ENCODE data around the gene PECR.
"Not testable (repeated sequence)": the region's sequence is repeated elsewhere in the genome, so short reads cannot be mapped to it uniquely, and the experiment has no call there.

PECR gene

GRCh38 chr2:216103213-216103612 is 21.6 kb upstream of the PECR start:
- no peak for DNase-seq

DNA sequence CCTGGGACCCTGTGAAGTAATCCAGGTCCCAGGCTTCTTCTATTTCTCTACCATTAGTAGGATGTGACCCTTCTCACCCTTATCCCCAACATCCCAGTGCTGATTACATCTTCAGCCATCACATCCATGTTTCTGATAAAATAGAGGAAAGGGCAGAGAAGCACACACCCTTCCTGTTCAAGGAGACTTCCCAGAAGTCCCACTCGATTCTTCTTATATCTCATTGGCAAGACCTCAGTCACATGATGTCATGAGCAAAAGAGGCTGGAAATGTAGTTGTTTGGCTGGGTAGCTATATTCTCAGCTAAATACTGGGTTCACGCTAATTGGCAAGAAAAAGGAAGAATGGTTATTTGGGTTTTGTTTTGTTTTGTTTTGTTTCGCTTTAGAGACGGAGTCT is 19.5 kb upstream of the PECR start:
- no peak for DNase-seq

DNA sequence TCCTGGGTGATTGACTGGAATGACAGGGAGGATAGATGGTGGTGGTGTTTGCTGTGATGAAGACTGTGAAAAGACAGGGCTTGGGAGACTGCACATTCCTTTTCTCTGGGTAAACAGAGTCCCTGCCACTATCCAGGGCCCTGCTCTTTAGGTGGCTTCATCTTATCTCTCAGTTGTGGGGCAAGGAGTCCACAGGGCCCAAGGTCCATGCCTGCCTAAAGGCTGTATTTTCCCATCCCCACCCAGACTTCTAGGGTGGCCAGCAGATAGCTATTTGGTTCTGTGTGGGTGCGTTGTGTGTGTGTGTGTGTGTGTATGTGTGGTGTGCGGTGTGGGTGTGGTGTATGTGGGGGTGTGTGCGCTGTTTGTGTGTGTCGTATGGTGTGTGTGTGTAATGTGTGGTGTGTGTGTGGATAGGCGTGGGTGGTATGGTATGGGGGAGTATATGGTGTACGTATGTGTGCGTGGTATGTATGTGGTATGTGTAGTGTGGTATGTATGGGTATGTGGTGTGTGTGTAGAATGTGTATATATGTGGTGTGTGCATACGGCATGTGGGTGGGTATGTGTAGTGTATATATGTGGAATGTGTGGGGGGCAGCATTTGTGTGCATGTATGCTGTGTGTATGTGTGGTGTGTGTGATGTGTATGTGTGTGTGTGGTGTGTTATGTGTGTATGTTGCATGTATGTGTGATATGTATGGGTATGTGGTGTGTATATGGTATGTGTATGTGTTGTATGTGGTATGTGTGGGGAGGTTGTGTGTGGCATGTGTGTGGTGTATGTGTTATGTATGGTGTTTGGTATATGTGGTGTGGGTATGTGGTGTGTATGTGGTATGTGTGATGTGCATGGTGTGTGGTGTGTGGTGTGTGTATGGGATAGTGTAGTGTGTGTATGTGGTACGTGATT is 17.1 kb upstream of the PECR start:
- DNase-seq: no peak

DNA sequence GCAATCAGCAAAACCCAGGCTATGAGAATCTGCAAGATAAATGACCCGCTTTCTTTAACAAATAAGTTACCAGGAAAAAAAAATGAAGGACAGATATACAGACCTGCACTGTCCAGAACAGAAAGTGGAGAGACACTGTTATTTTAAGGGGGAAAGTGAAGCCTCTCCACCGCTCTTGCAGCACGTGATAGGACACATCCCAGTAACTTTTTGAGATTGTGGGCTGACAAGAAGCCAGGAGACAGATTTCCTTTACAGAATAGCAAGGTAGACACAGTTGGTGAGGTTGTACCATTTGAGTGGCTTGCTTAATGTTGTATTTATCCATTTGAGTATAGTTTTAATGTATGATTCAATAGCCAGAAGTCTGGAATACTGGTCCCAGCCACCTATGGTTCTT is 13.1 kb upstream of the PECR start:
- no peak for DNase-seq

GRCh38 chr2:216092646-216093045 is 11.0 kb upstream of the PECR start:
- peak; percentile 21 for DNase-seq

GRCh38 chr2:216090369-216090786 is 8.8 kb upstream of the PECR start:
- no peak for DNase-seq

DNA sequence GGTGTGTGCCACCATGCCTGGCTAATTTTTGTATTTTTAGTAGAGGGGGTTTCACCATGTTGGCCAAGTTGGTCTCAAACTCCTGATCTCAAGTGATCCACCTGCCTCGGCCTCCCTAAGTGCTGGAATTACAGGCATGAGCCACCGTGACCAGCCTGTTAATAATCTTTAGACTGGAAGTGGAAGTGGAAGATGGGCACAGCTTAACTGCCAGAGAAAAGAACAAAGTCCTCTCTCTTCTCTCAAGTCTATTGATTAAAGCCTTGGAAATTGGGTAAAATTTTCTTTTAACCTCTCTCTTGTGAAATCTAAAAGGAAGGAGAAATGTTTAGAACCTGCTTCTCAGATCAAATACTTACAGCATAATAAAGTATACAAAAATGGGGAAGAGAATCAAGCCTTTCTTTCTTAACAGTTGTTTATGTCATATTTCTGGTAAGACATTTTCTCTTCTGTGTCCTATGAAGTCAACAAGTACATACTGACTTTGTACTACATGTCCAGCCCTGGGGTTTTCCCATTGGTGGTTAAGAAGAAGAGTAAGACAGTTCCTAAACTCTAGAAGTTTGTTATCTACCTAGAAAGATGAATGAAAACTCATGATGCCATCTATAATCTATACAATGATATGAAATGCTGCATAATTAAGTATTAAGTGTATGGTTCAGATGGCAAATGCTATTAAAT is 4.7 kb upstream of the PECR start:
- DNase-seq: no peak

- no peak for DNase-seq
Measured at GRCh38 chr2:216084547-216084946, 2.9 kb upstream of the PECR start.

DNA sequence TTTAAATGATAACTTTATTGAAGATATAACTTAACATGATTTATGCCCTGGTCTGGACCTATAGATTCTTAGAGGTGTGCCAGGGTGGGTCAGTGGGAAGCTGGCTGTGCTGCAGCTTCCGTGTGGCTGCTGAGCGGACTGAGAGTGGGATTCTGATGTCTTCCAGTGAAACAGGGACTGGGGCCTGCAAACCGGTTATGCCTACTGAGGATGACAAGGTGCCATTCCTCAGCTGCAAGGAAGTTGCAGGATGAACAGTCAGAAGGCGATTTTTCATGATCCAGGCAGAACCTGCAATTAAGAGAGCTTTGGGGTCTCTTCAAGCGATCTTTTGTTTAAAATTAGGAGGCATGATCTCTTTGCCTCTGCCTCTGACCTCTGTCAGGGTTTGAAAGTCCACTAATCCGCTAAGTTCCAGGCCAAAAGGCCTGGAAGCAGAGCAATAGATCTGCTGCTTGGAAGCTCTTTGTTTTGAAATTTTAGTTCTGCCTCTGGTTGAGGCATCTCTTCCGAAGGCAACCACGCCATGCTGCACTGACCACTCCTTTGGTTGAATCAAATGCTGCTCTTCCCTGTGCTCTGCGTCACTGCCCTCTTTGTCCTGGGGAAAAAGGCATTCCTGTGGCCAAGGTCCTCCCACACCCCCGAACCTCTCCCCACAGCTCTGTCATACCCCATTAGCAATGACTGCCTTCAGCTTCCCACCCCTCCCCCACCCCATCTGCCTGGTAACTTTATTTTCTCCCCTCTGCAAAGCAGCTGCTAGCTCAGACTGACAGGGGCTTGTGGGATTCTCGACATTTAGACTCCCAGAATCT is 2.1 kb upstream of the PECR start:
- DNase-seq: peak; percentile 50

DNA sequence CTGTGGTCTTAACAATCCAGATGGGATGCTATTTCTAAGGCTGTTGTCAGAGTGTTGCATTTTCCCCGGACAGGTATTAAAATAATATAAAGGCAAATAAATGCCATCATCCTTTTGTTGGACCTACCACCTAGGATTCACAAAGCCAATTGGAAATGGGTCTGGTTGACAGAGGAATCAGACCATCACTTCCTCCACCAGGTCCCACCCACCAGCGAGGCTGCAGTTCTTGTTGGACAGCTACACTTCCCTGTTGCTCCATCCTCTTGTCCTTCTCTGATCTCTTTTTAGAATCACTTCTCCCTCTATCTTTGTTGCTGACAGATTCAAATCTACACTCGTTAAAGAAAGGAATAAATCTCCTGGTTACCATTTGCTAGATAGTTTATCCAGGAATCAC is 1.2 kb upstream of the PECR start:
- DNase-seq: peak; percentile 42

GRCh38 chr2:216082117-216082711 is 605 bp upstream of the PECR start:
- no peak for DNase-seq

DNA sequence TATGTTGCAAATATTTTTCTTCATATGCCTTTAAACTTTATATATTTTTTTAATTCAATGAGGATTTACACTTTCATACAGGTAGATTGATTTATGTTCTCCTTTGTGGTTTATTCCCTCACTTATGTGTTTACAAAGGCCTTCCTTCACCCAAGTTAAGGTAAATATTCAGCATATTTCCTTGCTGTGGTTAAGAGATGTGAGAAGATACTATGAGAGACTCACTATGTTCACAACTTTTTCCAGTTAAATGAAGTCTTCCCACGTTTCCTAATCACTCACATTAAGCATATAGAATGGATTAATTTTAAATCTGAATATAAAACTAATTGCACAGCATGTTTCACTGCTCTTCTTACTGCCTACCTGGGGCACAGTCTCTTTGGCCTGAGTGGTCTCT is 597 bp downstream of the PECR start:
- no peak for DNase-seq

DNA sequence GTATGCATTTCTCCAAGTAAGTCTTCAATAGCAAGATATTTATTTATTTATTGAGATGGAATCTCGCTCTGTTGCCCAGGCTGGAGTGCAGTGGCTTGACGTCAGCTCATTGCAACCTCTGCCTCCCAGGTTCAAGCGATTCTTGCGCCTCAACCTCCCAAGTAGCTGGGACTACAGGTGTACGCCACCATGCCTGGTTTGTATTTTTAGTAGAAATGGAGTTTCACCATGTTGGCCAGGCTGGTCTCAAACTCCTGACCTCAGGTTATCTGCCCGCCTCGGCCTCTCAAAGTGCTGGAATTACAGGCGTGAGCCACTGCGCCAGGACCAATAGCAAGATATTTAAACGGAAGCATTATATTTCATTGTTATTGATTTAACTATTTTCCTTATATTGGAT is 1.6 kb downstream of the PECR start:
- DNase-seq: not testable (repeated sequence)

GRCh38 chr2:216078776-216079175 is 2.8 kb downstream of the PECR start:
- DNase-seq: no peak

GRCh38 chr2:216075510-216076485 is 5.8 kb downstream of the PECR start:
- DNase-seq: no peak

DNA sequence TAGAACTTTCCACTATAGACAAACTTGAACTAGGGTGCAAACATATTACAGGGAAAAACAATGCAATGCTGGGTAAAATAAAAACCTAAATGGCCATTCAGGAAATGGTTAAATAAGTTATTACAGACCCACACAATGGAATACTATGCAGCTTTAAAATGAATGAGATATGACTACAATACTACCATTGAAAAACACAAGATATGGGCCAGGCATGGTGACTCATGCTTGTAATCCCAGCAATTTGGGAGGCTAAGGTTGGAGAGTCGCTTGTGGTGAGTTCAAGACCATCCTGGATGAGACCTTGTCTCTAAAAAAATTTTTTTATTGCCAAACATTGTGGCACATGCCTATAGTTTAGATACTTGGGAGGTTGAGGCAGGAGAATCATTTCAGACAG is 6.8 kb downstream of the PECR start:
- no peak for DNase-seq

DNA sequence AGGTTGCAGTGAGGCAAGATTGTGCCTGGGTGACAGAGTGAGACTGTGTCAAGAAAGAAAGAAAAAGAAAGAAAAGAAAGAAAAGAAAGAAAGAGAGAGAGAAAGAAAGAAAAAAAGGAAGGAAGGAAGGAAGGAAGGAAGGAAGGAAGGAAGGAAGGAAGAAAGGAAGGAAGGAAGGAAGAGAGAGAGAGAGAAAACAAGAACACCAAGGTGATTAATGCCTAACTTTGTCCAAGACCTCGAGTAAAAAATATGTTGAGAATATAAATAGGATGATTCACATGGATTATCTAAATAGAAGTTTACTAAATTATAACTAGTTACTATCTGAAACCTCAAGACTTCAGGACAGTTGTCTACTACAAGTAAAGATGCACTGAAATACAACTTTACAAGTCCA is 7.2 kb downstream of the PECR start:
- DNase-seq: no peak

- no peak for DNase-seq
Measured at GRCh38 chr2:216073773-216074172, 7.8 kb downstream of the PECR start.

DNA sequence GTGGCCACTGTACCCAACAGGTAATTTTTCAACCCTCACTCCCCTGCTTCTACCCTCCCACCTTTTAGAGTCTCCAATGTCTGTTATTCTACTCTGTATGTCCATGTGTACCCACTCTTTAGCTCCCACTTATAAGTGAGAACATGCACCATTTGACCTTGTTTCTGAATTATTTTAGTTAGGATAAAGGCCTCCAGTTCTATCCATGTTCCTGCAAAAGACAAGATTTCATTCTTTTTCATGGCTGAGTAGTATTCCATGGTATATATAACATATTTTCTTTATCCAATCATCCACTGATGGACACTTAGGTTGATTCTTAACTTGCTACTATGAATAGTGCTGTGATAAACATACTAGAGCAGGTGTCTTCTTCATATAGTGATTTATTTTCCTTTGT is 9.1 kb downstream of the PECR start:
- no peak for DNase-seq

GRCh38 chr2:216071111-216071851 is 10.3 kb downstream of the PECR start:
- DNase-seq: no peak

DNA sequence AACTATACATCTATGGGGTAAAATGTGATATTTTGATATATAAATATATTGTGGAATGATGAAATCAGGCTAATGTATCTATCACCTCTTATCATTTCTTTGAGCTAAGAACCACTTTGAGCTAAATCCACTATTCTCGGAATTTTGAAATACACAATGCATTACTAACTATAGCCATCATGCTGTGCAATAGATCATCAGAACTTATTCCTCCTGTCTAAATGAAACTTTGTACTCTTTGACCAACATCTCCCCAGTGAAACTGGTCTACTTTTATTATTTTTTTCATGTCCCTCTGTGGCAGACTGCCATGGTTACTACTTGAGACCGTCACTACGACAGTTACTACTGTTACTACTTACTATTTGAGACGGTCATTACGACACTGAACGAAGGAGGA is 11.4 kb downstream of the PECR start:
- no peak for DNase-seq
